Upper lobe of left lung (tissue), 4 donors: Measurements from ENCODE around the gene FAM83D.

ENCODE experiments used
- CTCF ChIP-seq, 6 experiments: fragments of 450-650 bp in 4 of 6; fragments of 200-600 bp in 2 of 6; sonication (generic) in 2 of 6; IDR thresholded peaks; one replicate each; pipeline ENCODE4 v1.5.1; 2016 to 2019; ENCODE audit warnings: antibody characterized with exemption in 6 of 6
- POLR2A ChIP-seq, 4 donors: fragments of 450-650 bp; IDR thresholded peaks; one replicate each; pipeline ENCODE4 v1.5.1; 2016 to 2017; ENCODE audit warnings: antibody characterized with exemption in 4 of 4, mild to moderate bottlenecking in 2 of 4

- TF ChIP-seq CTCF (IDR thresholded peaks at IDR 0.05), result no peak
- no peak for TF ChIP-seq POLR2A (IDR thresholded peaks at IDR 0.05)
These were observed 25.4 kb downstream of the FAM83D start for GRCh38 chr20:38951611-38952010.
